Smooth muscle cell (in vitro differentiated cells): ENCODE measurements around the gene ZNF516. TPM values are rescaled to one million over a fixed set of nuclear protein-coding genes. Genes with fewer than 3 reads are reported as not detected.

Experiments
- DNase-seq: peaks from one replicate; lab custom pipeline; 2025; ENCODE audit not compliant: unreplicated experiment; lab: John Stamatoyannopoulos, UW
- H2AFZ ChIP-seq: fragments of 200-600 bp; sonication (generic); 2 replicates; pipeline ENCODE4 v1.6.0; 2016; ENCODE audit warnings: antibody characterized with exemption, low read depth, mild to moderate bottlenecking
- H3F3A ChIP-seq: fragments of 200-600 bp; sonication (generic); 2 replicates; pipeline ENCODE4 v1.6.0; 2017; ENCODE audit warnings: antibody characterized with exemption, low read depth
- H3K27ac ChIP-seq: fragments of 200-600 bp; sonication (generic); 2 replicates; pipeline ENCODE4 v1.5.1; 2016; ENCODE audit warnings: low read depth, mild to moderate bottlenecking
- H3K27me3 ChIP-seq: fragments of 200-600 bp; sonication (generic); 2 replicates; pipeline ENCODE4 v1.6.1; 2016; ENCODE audit warnings: low read depth, mild to moderate bottlenecking
- H3K36me3 ChIP-seq: fragments of 200-600 bp; sonication (generic); 2 replicates; pipeline ENCODE4 v1.5.1; 2016; ENCODE audit warnings: low read depth
- H3K4me1 ChIP-seq: fragments of 200-600 bp; sonication (generic); 2 replicates; pipeline ENCODE4 v1.5.1; 2016; ENCODE audit warnings: low read depth
- H3K4me2 ChIP-seq: fragments of 200-600 bp; sonication (generic); 2 replicates; pipeline ENCODE4 v1.6.0; 2016; ENCODE audit warnings: mild to moderate bottlenecking
- H3K4me3 ChIP-seq: fragments of 200-600 bp; sonication (generic); 2 replicates; pipeline ENCODE4 v1.5.1; 2016; ENCODE audit warnings: mild to moderate bottlenecking
- H3K79me2 ChIP-seq: fragments of 200-600 bp; sonication (generic); 2 replicates; pipeline ENCODE4 v1.6.0; 2016; ENCODE audit warnings: low read depth, mild to moderate bottlenecking
- H3K9ac ChIP-seq: fragments of 200-600 bp; sonication (generic); 2 replicates; pipeline ENCODE4 v1.6.0; 2016; ENCODE audit warnings: low read depth
- H3K9me3 ChIP-seq: fragments of 200-600 bp; sonication (generic); replicated peaks from 2 replicates; pipeline ENCODE4 v1.5.1; 2016; ENCODE audit warnings: low read depth
- H4K20me1 ChIP-seq: fragments of 200-600 bp; sonication (generic); 2 replicates; pipeline ENCODE4 v1.6.0; 2016; ENCODE audit warnings: low read depth
- WGBS: methylation state at CpG from one replicate; pipeline ENCODE4 v1.1.7; 2016; ENCODE audit warnings: low lambda C conversion rate; 5-methylcytosine and 5-hydroxymethylcytosine counted together
- polyA plus RNA-seq: library from polyadenylated mRNA; unstranded; fragments of >200 nt; fragmentation: Nextera tagmentation; extraction: Ambion mirVana; gene quantifications from 2 replicates; pipeline ENCODE4 v1.2.1, GENCODE V29; 2016
- total RNA-seq: library from RNA; depleted of rRNA; stranded (reverse); fragments of >200 nt; gene quantifications from 2 replicates; pipeline ENCODE4 v1.2.3, GENCODE V29; 2014
- TF ChIP-seq, protein P1 (sequence below): fragments of 200-600 bp; sonication (generic); IDR thresholded peaks from 2 replicates; pipeline ENCODE4 v1.5.1; 2017; ENCODE audit warnings: borderline replicate concordance, mild to moderate bottlenecking, antibody characterized with exemption; ENCODE audit not compliant: insufficient read depth, poor library complexity, severe bottlenecking

Gene ZNF516
- total and polyA plus RNA-seq, 2 experiments from 2014 or later = 15.6 to 24.2 TPM

- Histone ChIP-seq H3K4me2 (no peak overlapping the region), H3K79me2 (peaks cover 97% of the 10 kb centered on the region)
- whole genome bisulfite sequencing = 95% methylated on average over 14 of the region's 14 CpGs
Observed at GRCh38 chr18:76434452-76434851, 60.6 kb downstream of the ZNF516 start.

GRCh38 chr18:76433788-76434187 lies 61.3 kb downstream of the ZNF516 start:
- TF ChIP-seq, protein P1, sequence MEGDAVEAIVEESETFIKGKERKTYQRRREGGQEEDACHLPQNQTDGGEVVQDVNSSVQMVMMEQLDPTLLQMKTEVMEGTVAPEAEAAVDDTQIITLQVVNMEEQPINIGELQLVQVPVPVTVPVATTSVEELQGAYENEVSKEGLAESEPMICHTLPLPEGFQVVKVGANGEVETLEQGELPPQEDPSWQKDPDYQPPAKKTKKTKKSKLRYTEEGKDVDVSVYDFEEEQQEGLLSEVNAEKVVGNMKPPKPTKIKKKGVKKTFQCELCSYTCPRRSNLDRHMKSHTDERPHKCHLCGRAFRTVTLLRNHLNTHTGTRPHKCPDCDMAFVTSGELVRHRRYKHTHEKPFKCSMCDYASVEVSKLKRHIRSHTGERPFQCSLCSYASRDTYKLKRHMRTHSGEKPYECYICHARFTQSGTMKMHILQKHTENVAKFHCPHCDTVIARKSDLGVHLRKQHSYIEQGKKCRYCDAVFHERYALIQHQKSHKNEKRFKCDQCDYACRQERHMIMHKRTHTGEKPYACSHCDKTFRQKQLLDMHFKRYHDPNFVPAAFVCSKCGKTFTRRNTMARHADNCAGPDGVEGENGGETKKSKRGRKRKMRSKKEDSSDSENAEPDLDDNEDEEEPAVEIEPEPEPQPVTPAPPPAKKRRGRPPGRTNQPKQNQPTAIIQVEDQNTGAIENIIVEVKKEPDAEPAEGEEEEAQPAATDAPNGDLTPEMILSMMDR = no peak
- Histone ChIP-seq H2AFZ (no peak overlapping the region), H3K4me1 (no peaks in the 10 kb centered on the region), H4K20me1 (peaks cover 100% of the 10 kb centered on the region), H3K4me2 (no peak overlapping the region), H3K4me3 (no peak overlapping the region), H3K36me3 (no peaks in the 10 kb centered on the region), H3F3A (no peaks in the 10 kb centered on the region), H3K9ac (no peak overlapping the region), H3K27me3 (no peaks in the 10 kb centered on the region), H3K79me2 (peaks cover 97% of the 10 kb centered on the region), H3K27ac (no peak overlapping the region), H3K9me3 (no peaks in the 10 kb centered on the region)
- WGBS = 98% methylated on average over 17 of the region's 17 CpGs
- DNase-seq = no peak

More at GRCh38 chr18:76434452-76434851, 60.6 kb downstream of the ZNF516 start:
- no peaks in the 10 kb centered on the region for H3K36me3 ChIP-seq
- H4K20me1 ChIP-seq = peaks cover 100% of the 10 kb centered on the region
- no peaks in the 10 kb centered on the region for H3K9me3 ChIP-seq
- H3K4me1 ChIP-seq = no peaks in the 10 kb centered on the region
- H3K27ac ChIP-seq = no peak overlapping the region
- H3K4me3 ChIP-seq = no peak overlapping the region
- H2AFZ ChIP-seq = no peak overlapping the region
- H3F3A ChIP-seq = no peaks in the 10 kb centered on the region
- no peaks in the 10 kb centered on the region for H3K27me3 ChIP-seq
- TF ChIP-seq, protein P1 = no peak
- no peak for DNase-seq
- H3K9ac ChIP-seq = no peak overlapping the region

GRCh38 chr18:76432970-76433767 lies 61.9 kb downstream of the ZNF516 start:
- H3K4me2 ChIP-seq = no peak overlapping the region
- H3K4me1 ChIP-seq = no peaks in the 10 kb centered on the region
- DNase-seq = no peak
- H3K27me3 ChIP-seq = no peaks in the 10 kb centered on the region
- WGBS = 91% methylated on average over 25 of the region's 25 CpGs
- no peaks in the 10 kb centered on the region for H3F3A ChIP-seq
- TF ChIP-seq, protein P1 = no peak
- peaks cover 96% of the 10 kb centered on the region for H3K79me2 ChIP-seq
- no peak overlapping the region for H2AFZ ChIP-seq
- H3K27ac ChIP-seq = no peak overlapping the region
- peaks cover 100% of the 10 kb centered on the region for H4K20me1 ChIP-seq
- no peaks in the 10 kb centered on the region for H3K36me3 ChIP-seq
- H3K9me3 ChIP-seq = no peaks in the 10 kb centered on the region
- H3K9ac ChIP-seq = no peak overlapping the region
- H3K4me3 ChIP-seq = no peak overlapping the region
